BLaER1 treated with 17β-estradiol and CSF1 and Interleukin-3, amounts not matched to agents 10 nM and 100 nM (cell line): Measurements from ENCODE around the gene SPTB.
"Not testable (repeated sequence)": the region's sequence is repeated elsewhere in the genome, so short reads cannot be mapped to it uniquely, and the experiment has no call there.

Experiments
- H3K27ac ChIP-seq, 11 experiments: shearing (Covaris generic); formaldehyde crosslinking; 2 replicates each; pipeline ENCODE4 v1.8.1; 2022
- H3K27me3 ChIP-seq, 11 experiments: shearing (Covaris generic); formaldehyde crosslinking; 2 replicates each; pipeline ENCODE4 v1.8.1; 2022
- H3K36me3 ChIP-seq, 11 experiments: shearing (Covaris generic); formaldehyde crosslinking; 2 replicates each; pipeline ENCODE4 v1.8.1; 2022
- H3K4me1 ChIP-seq, 10 experiments: shearing (Covaris generic); formaldehyde crosslinking; 2 replicates each; pipeline ENCODE4 v1.8.1; 2022
- H3K4me2 ChIP-seq, 11 experiments: shearing (Covaris generic); formaldehyde crosslinking; 2 replicates each; pipeline ENCODE4 v1.8.1; 2022
- H3K4me3 ChIP-seq, 10 experiments: shearing (Covaris generic); formaldehyde crosslinking; 2 replicates each; pipeline ENCODE4 v1.8.1; 2022
- H3K9ac ChIP-seq, 11 experiments: shearing (Covaris generic); formaldehyde crosslinking; 2 replicates each; pipeline ENCODE4 v1.8.1; 2022
- H3K9me3 ChIP-seq, 11 experiments: shearing (Covaris generic); formaldehyde crosslinking; replicated peaks in 1 of 11; 2 replicates each; pipeline ENCODE4 v1.8.1; 2022
- H4K20me1 ChIP-seq, 11 experiments: shearing (Covaris generic); formaldehyde crosslinking; 2 replicates each; pipeline ENCODE4 v1.8.1; 2022
- Cebpa-rat ChIP-seq, 11 experiments: shearing (Covaris generic); IDR thresholded peaks; 2 replicates each; pipeline ENCODE4 v1.8.1; 2022

The SPTB gene

DNA sequence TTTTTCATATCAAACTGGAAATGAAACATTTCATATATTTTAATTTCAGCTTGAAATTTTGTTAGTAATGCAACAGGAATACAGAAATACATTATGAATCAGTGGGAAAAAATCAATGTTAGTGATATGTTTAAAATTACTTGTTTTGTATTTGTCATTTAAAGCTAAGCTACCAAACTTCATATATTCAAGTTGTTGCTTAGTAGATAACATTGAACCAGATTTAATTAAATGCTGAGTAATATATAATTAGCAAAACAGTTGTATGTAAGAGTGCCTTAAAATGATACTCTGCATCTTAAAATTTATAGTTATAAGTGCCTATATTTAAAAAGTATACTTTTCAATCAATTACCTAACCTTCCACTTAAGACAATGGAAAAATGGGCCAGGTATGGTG is 39.5 kb upstream of the SPTB start:
- Histone ChIP-seq H3K27me3 (no peaks in the 10 kb centered on the region), H3K4me3 (no peak overlapping the region), H3K27ac (no peak overlapping the region), H3K9ac (no peak overlapping the region), H3K36me3 (peaks cover 12 to 60% (median 35%) of the 10 kb centered on the region in 11 experiments), H3K4me1 (peaks cover 11 to 35% (median 13%) of the 10 kb centered on the region in 10 experiments), H3K4me2 (no peak overlapping the region), H3K9me3 (peaks cover 0 to 14% (median 9%) of the 10 kb centered on the region in 11 experiments; a peak in 14 of 22 replicates), H4K20me1 (peaks cover 14 to 81% (median 27%) of the 10 kb centered on the region in 11 experiments; a peak in 18 of 22 replicates)
- TF ChIP-seq Cebpa-rat (IDR thresholded peaks at IDR 0.05) = no peak

DNA sequence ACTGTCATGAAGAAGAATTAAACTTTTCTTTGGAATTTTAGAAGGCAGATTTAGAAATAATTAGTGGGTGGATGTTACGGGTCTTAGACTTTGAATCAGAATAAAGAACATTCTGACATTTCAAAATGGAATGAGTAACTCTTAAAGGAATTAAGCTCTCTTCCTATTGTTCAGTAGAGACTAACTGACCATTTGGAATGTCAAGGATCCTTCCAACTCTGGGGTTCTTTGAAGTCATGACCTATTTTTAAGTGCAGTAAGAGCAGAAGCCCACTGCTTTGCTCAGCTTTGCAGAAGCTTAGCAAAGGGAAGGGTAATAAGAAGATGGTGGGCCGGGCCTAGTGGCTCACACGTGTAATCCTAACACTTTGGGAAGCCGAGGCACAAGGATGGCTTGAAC is 38.5 kb upstream of the SPTB start:
- no peak overlapping the region for H3K9ac ChIP-seq
- peaks cover 6 to 50% (median 28%) of the 10 kb centered on the region in 11 experiments; a peak in 21 of 22 replicates for H3K36me3 ChIP-seq
- H3K4me3 ChIP-seq = no peak overlapping the region
- H4K20me1 ChIP-seq = peaks cover 14 to 71% (median 27%) of the 10 kb centered on the region in 11 experiments; a peak in 18 of 22 replicates
- no peak overlapping the region for H3K27ac ChIP-seq
- H3K4me2 ChIP-seq = peak overlapping the region in 2 of 11 experiments; percentile 3 to 20; a peak in 1 of 22 replicates
- no peaks in the 10 kb centered on the region for H3K27me3 ChIP-seq
- no peak for TF ChIP-seq Cebpa-rat (IDR thresholded peaks at IDR 0.05)
- peaks cover 0 to 14% (median 9%) of the 10 kb centered on the region in 11 experiments; a peak in 14 of 22 replicates for H3K9me3 ChIP-seq
- peaks cover 12 to 35% (median 19%) of the 10 kb centered on the region in 10 experiments for H3K4me1 ChIP-seq

DNA sequence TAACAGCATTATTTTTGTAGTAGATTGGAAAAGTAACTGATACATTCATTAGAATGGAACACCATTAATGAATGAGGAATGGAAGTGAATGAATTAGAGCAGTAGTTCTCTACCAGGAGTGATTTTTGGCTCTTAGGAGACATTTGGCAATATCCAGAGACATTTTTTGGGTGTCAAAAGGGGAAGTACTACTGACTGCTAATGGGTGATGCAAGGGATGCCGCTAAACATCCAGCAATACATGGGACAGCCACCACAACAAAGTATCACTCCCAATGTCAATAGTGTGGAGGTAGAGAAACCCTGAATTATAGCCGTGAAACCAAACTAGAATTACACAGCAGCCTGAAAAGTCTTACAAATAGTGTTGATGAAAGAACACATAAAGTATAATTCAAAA is 36.1 kb upstream of the SPTB start:
- H4K20me1 ChIP-seq = peaks cover 0 to 47% (median 14%) of the 10 kb centered on the region in 11 experiments; a peak in 14 of 22 replicates
- peak overlapping the region in 8 of 11 experiments; percentile 98 to 100 (median 99); a peak in 13 of 22 replicates for H3K27ac ChIP-seq
- no peak overlapping the region for H3K9ac ChIP-seq
- H3K27me3 ChIP-seq = no peaks in the 10 kb centered on the region
- H3K4me2 ChIP-seq = peak overlapping the region; percentile 89 to 99 (median 95); a peak in 20 of 22 replicates
- H3K4me1 ChIP-seq = peaks cover 12 to 35% (median 20%) of the 10 kb centered on the region in 10 experiments
- peaks cover 0 to 14% (median 9%) of the 10 kb centered on the region in 11 experiments; a peak in 14 of 22 replicates for H3K9me3 ChIP-seq
- H3K36me3 ChIP-seq = peaks cover 6 to 39% (median 25%) of the 10 kb centered on the region in 11 experiments; a peak in 20 of 22 replicates
- peak overlapping the region; percentile 81 to 99 (median 91); a peak in 15 of 20 replicates for H3K4me3 ChIP-seq
- peak in 1 of 11 experiments; percentile 49; a peak in 2 of 22 replicates for TF ChIP-seq Cebpa-rat (IDR thresholded peaks at IDR 0.05)

- Histone ChIP-seq H3K27ac (peak overlapping the region; percentile 98 to 100 (median 99)), H3K9ac (peak overlapping the region; percentile 97 to 99 (median 98)), H3K4me1 (peaks cover 12 to 35% (median 20%) of the 10 kb centered on the region in 10 experiments), H3K4me3 (peak overlapping the region; percentile 81 to 99 (median 91)), H3K4me2 (peak overlapping the region; percentile 89 to 99 (median 95)), H4K20me1 (peaks cover 0 to 39% (median 12%) of the 10 kb centered on the region in 11 experiments; a peak in 13 of 22 replicates), H3K27me3 (no peaks in the 10 kb centered on the region), H3K36me3 (peaks cover 6 to 39% (median 23%) of the 10 kb centered on the region in 11 experiments; a peak in 20 of 22 replicates), H3K9me3 (peaks cover 0 to 14% (median 9%) of the 10 kb centered on the region in 11 experiments; a peak in 14 of 22 replicates)
- no peak for TF ChIP-seq Cebpa-rat (IDR thresholded peaks at IDR 0.05)
Observed at GRCh38 chr14:64915029-64915424, 35.3 kb upstream of the SPTB start.

DNA sequence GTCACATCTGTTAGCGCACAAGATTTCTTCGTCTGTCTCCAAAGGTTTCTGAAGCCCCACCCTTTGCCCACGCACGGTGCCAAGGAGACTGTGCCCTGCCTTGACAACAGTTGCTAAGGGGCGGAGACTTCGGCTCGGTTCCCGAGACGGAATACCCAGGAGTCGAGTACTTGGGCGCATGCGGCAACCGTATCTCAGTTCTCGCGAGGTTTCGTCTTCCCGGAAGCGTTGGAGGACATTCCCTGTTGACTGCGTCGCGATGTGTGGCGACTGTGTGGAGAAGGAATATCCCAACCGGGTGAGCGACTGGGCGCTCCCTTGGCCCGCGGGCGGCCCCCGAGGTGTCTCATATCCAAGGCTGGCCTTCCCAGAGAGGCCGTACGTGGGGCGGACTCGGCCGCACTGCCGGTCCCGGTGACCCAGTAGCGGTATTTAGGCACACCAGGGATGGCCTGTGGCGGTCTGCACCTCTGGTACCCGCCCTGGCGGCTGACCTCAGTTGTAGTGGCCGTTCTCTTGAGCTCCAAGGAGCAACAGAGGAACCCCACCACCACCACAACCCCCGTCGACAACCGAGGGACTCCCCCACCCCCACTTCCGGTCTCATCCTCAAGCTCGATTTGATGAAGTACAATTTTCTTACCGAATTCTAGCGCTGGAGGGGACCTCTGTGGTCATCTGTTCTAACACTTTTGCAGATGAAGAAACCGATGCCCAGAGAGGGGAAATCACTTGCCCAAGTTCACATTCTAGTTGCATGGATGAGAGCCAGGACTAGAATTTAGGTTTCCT is 34.7 kb upstream of the SPTB start, which contains the start of gene CHURC1:
Gene CHURC1, plus strand, starts transcription at position 219 of the 792 bp plus-strand sequence. Its CDS starts 41 bp downstream, at position 260.
- Histone ChIP-seq H3K27ac (peak within 1 kb of the TSS; percentile 98 to 100 (median 99)), H3K9ac (peak within 1 kb of the TSS; percentile 97 to 99 (median 98)), H3K9me3 (peaks cover 0 to 14% (median 9%) of the 10 kb centered on the region in 11 experiments; a peak in 14 of 22 replicates), H3K4me1 (peaks cover 12 to 35% (median 19%) of the 10 kb centered on the region in 10 experiments), H3K36me3 (peaks cover 6 to 36% (median 22%) of the 10 kb centered on the region in 11 experiments; a peak in 20 of 22 replicates), H3K4me3 (peak within 1 kb of the TSS; percentile 81 to 99 (median 91)), H3K27me3 (no peaks in the 10 kb centered on the region), H3K4me2 (peak within 1 kb of the TSS; percentile 89 to 99 (median 95)), H4K20me1 (peaks cover 0 to 33% (median 8%) of the 10 kb centered on the region in 11 experiments; a peak in 13 of 22 replicates)
- no peak for TF ChIP-seq Cebpa-rat (IDR thresholded peaks at IDR 0.05)

- Histone ChIP-seq H3K4me2 (peak overlapping the region; percentile 72 to 99 (median 82)), H3K4me1 (peaks cover 12 to 29% (median 19%) of the 10 kb centered on the region in 10 experiments), H3K9ac (peak overlapping the region in 3 of 11 experiments; percentile 97 to 99 (median 97); a peak in 4 of 22 replicates), H3K27ac (peak overlapping the region in 1 of 11 experiments; percentile 99; a peak in 1 of 22 replicates), H3K36me3 (peaks cover 3 to 33% (median 17%) of the 10 kb centered on the region in 11 experiments; a peak in 18 of 22 replicates), H4K20me1 (peaks cover 0 to 24% (median 6%) of the 10 kb centered on the region in 11 experiments; a peak in 8 of 22 replicates), H3K9me3 (peaks cover 0 to 14% (median 9%) of the 10 kb centered on the region in 11 experiments; a peak in 14 of 22 replicates), H3K4me3 (peak overlapping the region in 7 of 10 experiments; percentile 81 to 99 (median 91); a peak in 8 of 20 replicates)
- H3K27me3 ChIP-seq = not testable (repeated sequence)
Observed at GRCh38 chr14:64913477-64913876, 33.8 kb upstream of the SPTB start.

GRCh38 chr14:64912261-64912660 is 32.6 kb upstream of the SPTB start:
- H3K4me3 ChIP-seq = no peak overlapping the region
- peaks cover 0 to 12% (median under 1%) of the 10 kb centered on the region in 11 experiments; a peak in 6 of 22 replicates for H4K20me1 ChIP-seq
- H3K9ac ChIP-seq = no peak overlapping the region
- peaks cover 0 to 21% (median 10%) of the 10 kb centered on the region in 11 experiments; a peak in 16 of 22 replicates for H3K36me3 ChIP-seq
- H3K4me1 ChIP-seq = peaks cover 12 to 20% (median 18%) of the 10 kb centered on the region in 10 experiments
- peaks cover 0 to 14% (median 9%) of the 10 kb centered on the region in 11 experiments; a peak in 14 of 22 replicates for H3K9me3 ChIP-seq
- no peaks in the 10 kb centered on the region for H3K27me3 ChIP-seq
- H3K4me2 ChIP-seq = no peak overlapping the region
- TF ChIP-seq Cebpa-rat (IDR thresholded peaks at IDR 0.05) = no peak
- no peak overlapping the region for H3K27ac ChIP-seq

- no peaks in the 10 kb centered on the region; a peak in 2 of 22 replicates for H4K20me1 ChIP-seq
- H3K36me3 ChIP-seq = peaks cover 0 to 10% (median 3%) of the 10 kb centered on the region in 11 experiments; a peak in 12 of 22 replicates
- peaks cover 0 to 9% (median 6%) of the 10 kb centered on the region in 11 experiments; a peak in 14 of 22 replicates for H3K9me3 ChIP-seq
- H3K27me3 ChIP-seq = no peaks in the 10 kb centered on the region
- peaks cover 11 to 22% (median 18%) of the 10 kb centered on the region in 10 experiments for H3K4me1 ChIP-seq
- no peak overlapping the region for H3K4me3 ChIP-seq
- no peak overlapping the region for H3K27ac ChIP-seq
- H3K9ac ChIP-seq = no peak overlapping the region
- no peak for TF ChIP-seq Cebpa-rat (IDR thresholded peaks at IDR 0.05)
- no peak overlapping the region for H3K4me2 ChIP-seq
Observed at GRCh38 chr14:64910847-64911495, 31.3 kb upstream of the SPTB start.
